CD14-positive monocyte (primary cell): ENCODE data around the gene ACTR6. TPM values are rescaled to one million over a fixed set of nuclear protein-coding genes. Genes with fewer than 3 reads are reported as not detected.
A peak's percentile ranks its signal among the peaks of the same experiment; 100 is the strongest.

Source experiments
- DNase-seq, 3 donors: peaks; one replicate each; pipeline ENCODE4 v3.0.0-alpha.2; 2011 to 2022
- H2AFZ ChIP-seq: 2 replicates; pipeline ENCODE4 v1.6.0; 2012; ENCODE audit warnings: mild to moderate bottlenecking, low read depth, low read length, inconsistent platforms; ENCODE audit not compliant: insufficient read depth, poor library complexity, severe bottlenecking
- H3K27ac ChIP-seq, 2 donors: 1 replicate in 1 of 2; 2 replicates in 1 of 2; pipeline ENCODE4 v1.5.1; 2012 to 2013; ENCODE audit warnings: low read length in 2 of 2, control low read depth in 1 of 2, inconsistent platforms in 1 of 2, low read depth in 1 of 2, mild to moderate bottlenecking in 1 of 2
- H3K27me3 ChIP-seq, 2 donors: one replicate each; pipeline versions ENCODE4 v1.6.0 to v1.6.1; 2011 to 2013; ENCODE audit warnings: low read length in 2 of 2; ENCODE audit not compliant: control insufficient read depth in 2 of 2, insufficient read depth in 2 of 2
- H3K36me3 ChIP-seq, 2 donors: replicated peaks in 1 of 2; 1 replicate in 1 of 2; 2 replicates in 1 of 2; pipeline versions ENCODE4 v1.5.1 to v1.6.1; 2012 to 2013; ENCODE audit warnings: low read length in 2 of 2, control low read depth in 1 of 2, inconsistent platforms in 1 of 2, mild to moderate bottlenecking in 1 of 2; ENCODE audit not compliant: insufficient read depth in 2 of 2, control insufficient read depth in 1 of 2
- H3K4me1 ChIP-seq, 2 donors: 1 replicate in 1 of 2; 2 replicates in 1 of 2; pipeline versions ENCODE4 v1.5.1 to v1.6.1; 2012 to 2013; ENCODE audit warnings: low read length in 2 of 2, control low read depth in 1 of 2, inconsistent platforms in 1 of 2, mild to moderate bottlenecking in 1 of 2, moderate library complexity in 1 of 2; ENCODE audit not compliant: insufficient read depth in 2 of 2, control insufficient read depth in 1 of 2
- H3K4me2 ChIP-seq: replicated peaks from 2 replicates; pipeline ENCODE3; 2012; ENCODE audit warnings: low read length, moderate library complexity, mild to moderate bottlenecking; ENCODE audit not compliant: poor library complexity, severe bottlenecking; ENCODE audit errors: extremely low read depth
- H3K4me3 ChIP-seq, 3 experiments: fragments of 200-600 bp in 1 of 3; sonication (generic) in 1 of 3; replicated peaks in 1 of 3; 1 replicate in 2 of 3; 2 replicates in 1 of 3; pipeline ENCODE4 v1.5.1; 2011 to 2013; ENCODE audit warnings: low read length in 3 of 3, mild to moderate bottlenecking in 3 of 3, control low read depth in 2 of 3, low read depth in 2 of 3, inconsistent platforms in 1 of 3, moderate library complexity in 1 of 3
- H3K79me2 ChIP-seq: 2 replicates; pipeline ENCODE4 v1.6.0; 2012; ENCODE audit warnings: mild to moderate bottlenecking, control low read depth, inconsistent platforms, low read length, moderate library complexity; ENCODE audit not compliant: insufficient read depth
- H3K9ac ChIP-seq: 2 replicates; pipeline ENCODE4 v1.6.0; 2017; ENCODE audit warnings: low read length, mild to moderate bottlenecking; ENCODE audit not compliant: insufficient read depth, poor library complexity, severe bottlenecking
- H3K9me3 ChIP-seq, 2 donors: replicated peaks in 1 of 2; 1 replicate in 1 of 2; 2 replicates in 1 of 2; pipeline versions ENCODE4 v1.5.1 to v1.6.1; 2012 to 2013; ENCODE audit warnings: low read length in 2 of 2, control low read depth in 1 of 2; ENCODE audit not compliant: control insufficient read depth in 1 of 2, insufficient read depth in 1 of 2
- H4K20me1 ChIP-seq: 2 replicates; pipeline ENCODE4 v1.6.0; 2012; ENCODE audit warnings: mild to moderate bottlenecking, low read length, control low read depth, moderate library complexity; ENCODE audit not compliant: insufficient read depth
- H3K27ac Mint-ChIP-seq, 7 donors: one replicate each; pipeline ENCODE4 v1.8.0; 2020; ENCODE audit warnings: mild to moderate bottlenecking in 7 of 7, mixed read lengths in 7 of 7, moderate library complexity in 6 of 7, inconsistent platforms in 2 of 7
- H3K27me3 Mint-ChIP-seq, 3 donors: one replicate each; pipeline ENCODE4 v1.8.0; 2021 to 2022; ENCODE audit warnings: low read depth in 3 of 3, mild to moderate bottlenecking in 3 of 3, mixed read lengths in 3 of 3, moderate library complexity in 3 of 3, inconsistent platforms in 1 of 3
- H3K36me3 Mint-ChIP-seq, 2 donors: one replicate each; pipeline ENCODE4 v1.8.0; 2020; ENCODE audit warnings: mixed read lengths in 2 of 2, inconsistent platforms in 1 of 2, mild to moderate bottlenecking in 1 of 2
- H3K4me1 Mint-ChIP-seq: one replicate; pipeline ENCODE4 v1.8.0; 2020; ENCODE audit warnings: mild to moderate bottlenecking, mixed read lengths
- H3K4me3 Mint-ChIP-seq, 2 donors: one replicate each; pipeline ENCODE4 v1.8.0; 2020; ENCODE audit warnings: mild to moderate bottlenecking in 2 of 2, mixed read lengths in 2 of 2, moderate library complexity in 1 of 2
- H3K9me3 Mint-ChIP-seq, 7 donors: one replicate each; pipeline ENCODE4 v1.8.0; 2020 to 2022; ENCODE audit warnings: mixed read lengths in 7 of 7, mild to moderate bottlenecking in 6 of 7, moderate library complexity in 6 of 7, inconsistent platforms in 2 of 7
- CTCF ChIP-seq: fragments of 200-600 bp; IDR thresholded peaks from one replicate; pipeline ENCODE4 v1.8.0; 2022; ENCODE audit warnings: antibody characterized with exemption, mild to moderate bottlenecking
- WGBS: methylation state at CpG from one replicate; pipeline ENCODE4 v1.1.5; 2013; ENCODE audit warnings: missing lambda C conversion rate; ENCODE audit not compliant: insufficient coverage; 5-methylcytosine and 5-hydroxymethylcytosine counted together
- intact Hi-C, 2 donors: fragments of 100-400 bp; cut with micrococcal nuclease; formaldehyde crosslinking; loops; one replicate each; pipeline versions ENCODE4 v1.15.0 to v1.15.1; 2023
- polyA plus RNA-seq, 3 donors: library from polyadenylated mRNA; depleted of rRNA in 1 of 3; unstranded in 2 of 3; stranded (reverse) in 1 of 3; fragments of 300-500 nt in 2 of 3; fragments of >200 nt in 1 of 3; fragmentation: Illumina TruSeq in 2 of 3; gene quantifications; 1 replicate in 2 of 3; 2 replicates in 1 of 3; pipeline ENCODE4 v1.2.3, GENCODE V29; 2012 to 2021

Gene ACTR6
- polyA plus RNA-seq, 3 donors = 5.5 to 17.8 (median 16.2) TPM

GRCh38 chr12:100168562-100168961 lies 32.1 kb upstream of the ACTR6 start:
- Mint-ChIP-seq H3K27me3 (peaks cover 0 to 2% (median 2%) of the 10 kb centered on the region in 3 donors), H3K9me3 (peaks cover 0 to 7% (median 3%) of the 10 kb centered on the region in 7 donors), H3K4me3 (no peak overlapping the region), H3K36me3 (peaks cover 0 to 2% of the 10 kb centered on the region in 2 donors), H3K27ac (peak overlapping the region in 1 of 7 donors; percentile 36), H3K4me1 (peaks cover 9% of the 10 kb centered on the region)
- no peaks in the 10 kb centered on the region for H3K36me3 ChIP-seq
- no peaks in the 10 kb centered on the region for H3K27me3 ChIP-seq
- H3K9me3 ChIP-seq = peaks cover 0 to 9% of the 10 kb centered on the region in 2 donors
- H3K4me3 ChIP-seq = no peak overlapping the region
- no peaks in the 10 kb centered on the region for H3K79me2 ChIP-seq
- no peak overlapping the region for H3K27ac ChIP-seq
- 100% methylated on average over 1 of the region's 4 CpGs for WGBS
- no peak overlapping the region for H2AFZ ChIP-seq
- DNase-seq = no peak
- peaks cover 8% of the 10 kb centered on the region in 2 donors for H3K4me1 ChIP-seq
- TF ChIP-seq CTCF = no peak
- H4K20me1 ChIP-seq = no peaks in the 10 kb centered on the region
- intact Hi-C loops = no loop called here
- no peak overlapping the region for H3K9ac ChIP-seq
- no peak overlapping the region for H3K4me2 ChIP-seq

GRCh38 chr12:100169345-100169744 lies 31.3 kb upstream of the ACTR6 start:
- Mint-ChIP-seq H3K27me3 (peaks cover 0 to 2% (median 1%) of the 10 kb centered on the region in 3 donors), H3K27ac (no peak overlapping the region), H3K9me3 (peaks cover 0 to 7% (median 3%) of the 10 kb centered on the region in 7 donors), H3K36me3 (peaks cover 0 to 2% of the 10 kb centered on the region in 2 donors), H3K4me3 (no peak overlapping the region), H3K4me1 (peaks cover 1% of the 10 kb centered on the region)
- Histone ChIP-seq H4K20me1 (no peaks in the 10 kb centered on the region), H3K27me3 (no peaks in the 10 kb centered on the region), H3K4me1 (peaks cover 0 to under 1% of the 10 kb centered on the region in 2 donors), H3K9ac (no peak overlapping the region), H2AFZ (no peak overlapping the region), H3K27ac (no peak overlapping the region), H3K36me3 (no peaks in the 10 kb centered on the region), H3K4me2 (no peak overlapping the region), H3K9me3 (peaks cover 0 to 9% of the 10 kb centered on the region in 2 donors), H3K4me3 (no peak overlapping the region), H3K79me2 (no peaks in the 10 kb centered on the region)
- 97% methylated on average over 6 of the region's 9 CpGs for WGBS
- DNase-seq = no peak
- intact Hi-C loops = no loop called here
- no peak for TF ChIP-seq CTCF
